Hematopoietic multipotent progenitor cell treated with erythropoietin and hydrocortisone succinate and interleukin-3 and kit ligand, for 6 days (in vitro differentiated cells): ENCODE results near the gene GPR84.

Experiments used
- DNase-seq: peaks from one replicate; pipeline ENCODE4 v3.0.0-alpha.2; 2015

GPR84 gene

DNA sequence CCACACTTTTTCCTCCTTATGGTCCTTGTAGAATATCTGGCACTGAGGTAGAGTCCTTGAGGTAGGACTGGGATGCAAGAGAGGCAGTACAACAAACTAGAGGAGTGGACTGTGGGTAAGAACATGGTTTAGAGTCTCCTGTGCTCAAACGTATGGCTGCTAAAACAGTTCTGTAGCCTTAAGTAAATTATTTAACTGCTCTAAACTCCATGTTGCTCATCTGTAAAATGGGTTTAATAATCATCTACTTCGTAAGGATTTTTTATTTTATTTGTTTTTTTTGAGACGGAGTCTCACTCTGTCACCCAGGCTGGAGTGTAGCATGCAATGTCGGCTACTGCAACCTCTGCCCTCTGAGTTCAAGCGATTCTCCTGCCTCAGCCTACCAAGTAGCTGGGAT, 42.9 kb downstream of the GPR84 start:
- no peak for DNase-seq
